GM19397 (cell line): ENCODE measurements around the gene SORCS2.

Source experiments
- ATAC-seq: cut with Tn5 transposase; IDR thresholded peaks from one replicate; pipeline ENCODE4 v1.9.1; 2021; ENCODE audit warnings: mild to moderate bottlenecking, moderate library complexity; ENCODE audit not compliant: unreplicated experiment

Gene SORCS2

GRCh38 chr4:7790023-7790422 is 597.7 kb downstream of the SORCS2 start:
- ATAC-seq, result no peak

GRCh38 chr4:7790999-7791398 is 598.7 kb downstream of the SORCS2 start:
- ATAC-seq, result no peak
